Measurements from ENCODE around the gene PRKCA. TPM values are rescaled to one million over a fixed set of nuclear protein-coding genes. Genes with fewer than 3 reads are reported as not detected.

The PRKCA gene
- total and polyA plus RNA-seq, 2 of the 13 experiments (the other 11 are each of a cell fraction or from before 2014, with no cell fraction given), result 18.5 to 21.5 TPM

GRCh38 chr17:66302761-66303626 lies 581 bp downstream of the PRKCA start (continued):
- TF ChIP-seq ATF6 (CRISPR knock-in tag; conservative IDR thresholded peaks at IDR 0.05), result no peak
- no peak for TF ChIP-seq ZNF558 (CRISPR knock-in tag; IDR thresholded peaks at IDR 0.05; ENCODE audit: borderline replicate concordance)
- no peak for TF ChIP-seq ZNF253 (CRISPR knock-in tag; IDR thresholded peaks at IDR 0.05; ENCODE audit: borderline replicate concordance)
- peak; percentile 20; the same call in 1 of the 2 replicates for TF ChIP-seq ZNF503 (CRISPR knock-in tag; IDR thresholded peaks at IDR 0.05)
- TF ChIP-seq RAD51 (IDR thresholded peaks at IDR 0.05; ENCODE audit: borderline replicate concordance), result no peak
- no peak for TF ChIP-seq JARID2 (CRISPR knock-in tag; IDR thresholded peaks at IDR 0.05; ENCODE audit: insufficient replicate concordance)
- TF ChIP-seq, protein P1, sequence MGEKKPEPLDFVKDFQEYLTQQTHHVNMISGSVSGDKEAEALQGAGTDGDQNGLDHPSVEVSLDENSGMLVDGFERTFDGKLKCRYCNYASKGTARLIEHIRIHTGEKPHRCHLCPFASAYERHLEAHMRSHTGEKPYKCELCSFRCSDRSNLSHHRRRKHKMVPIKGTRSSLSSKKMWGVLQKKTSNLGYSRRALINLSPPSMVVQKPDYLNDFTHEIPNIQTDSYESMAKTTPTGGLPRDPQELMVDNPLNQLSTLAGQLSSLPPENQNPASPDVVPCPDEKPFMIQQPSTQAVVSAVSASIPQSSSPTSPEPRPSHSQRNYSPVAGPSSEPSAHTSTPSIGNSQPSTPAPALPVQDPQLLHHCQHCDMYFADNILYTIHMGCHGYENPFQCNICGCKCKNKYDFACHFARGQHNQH (CRISPR knock-in tag; IDR thresholded peaks at IDR 0.05), result peak; percentile 57; the same call in 1 of the 2 replicates
- TF ChIP-seq SOX6 (IDR thresholded peaks at IDR 0.05), result no peak
- peak; percentile 49 for TF ChIP-seq SOX6 (CRISPR knock-in tag; IDR thresholded peaks at IDR 0.05)
- no peak for TF ChIP-seq ZNF362 (CRISPR knock-in tag; IDR thresholded peaks at IDR 0.05; ENCODE audit: borderline replicate concordance)
- TF ChIP-seq E2F2 (CRISPR knock-in tag; IDR thresholded peaks at IDR 0.05; ENCODE audit: borderline replicate concordance), result no peak
- no peak for TF ChIP-seq ZFP36L1 (CRISPR knock-in tag; IDR thresholded peaks at IDR 0.05)
- peak; percentile 84 for TF ChIP-seq ZNF776 (CRISPR knock-in tag; IDR thresholded peaks at IDR 0.05)
- TF ChIP-seq ZNF333 (CRISPR knock-in tag; IDR thresholded peaks at IDR 0.05; ENCODE audit: borderline replicate concordance), result peak; percentile 16; the same call in 1 of the 2 replicates
- TF ChIP-seq RBM22 (optimal IDR thresholded peaks at IDR 0.05; ENCODE audit: low read length), result no peak
- TF ChIP-seq, protein P2, sequence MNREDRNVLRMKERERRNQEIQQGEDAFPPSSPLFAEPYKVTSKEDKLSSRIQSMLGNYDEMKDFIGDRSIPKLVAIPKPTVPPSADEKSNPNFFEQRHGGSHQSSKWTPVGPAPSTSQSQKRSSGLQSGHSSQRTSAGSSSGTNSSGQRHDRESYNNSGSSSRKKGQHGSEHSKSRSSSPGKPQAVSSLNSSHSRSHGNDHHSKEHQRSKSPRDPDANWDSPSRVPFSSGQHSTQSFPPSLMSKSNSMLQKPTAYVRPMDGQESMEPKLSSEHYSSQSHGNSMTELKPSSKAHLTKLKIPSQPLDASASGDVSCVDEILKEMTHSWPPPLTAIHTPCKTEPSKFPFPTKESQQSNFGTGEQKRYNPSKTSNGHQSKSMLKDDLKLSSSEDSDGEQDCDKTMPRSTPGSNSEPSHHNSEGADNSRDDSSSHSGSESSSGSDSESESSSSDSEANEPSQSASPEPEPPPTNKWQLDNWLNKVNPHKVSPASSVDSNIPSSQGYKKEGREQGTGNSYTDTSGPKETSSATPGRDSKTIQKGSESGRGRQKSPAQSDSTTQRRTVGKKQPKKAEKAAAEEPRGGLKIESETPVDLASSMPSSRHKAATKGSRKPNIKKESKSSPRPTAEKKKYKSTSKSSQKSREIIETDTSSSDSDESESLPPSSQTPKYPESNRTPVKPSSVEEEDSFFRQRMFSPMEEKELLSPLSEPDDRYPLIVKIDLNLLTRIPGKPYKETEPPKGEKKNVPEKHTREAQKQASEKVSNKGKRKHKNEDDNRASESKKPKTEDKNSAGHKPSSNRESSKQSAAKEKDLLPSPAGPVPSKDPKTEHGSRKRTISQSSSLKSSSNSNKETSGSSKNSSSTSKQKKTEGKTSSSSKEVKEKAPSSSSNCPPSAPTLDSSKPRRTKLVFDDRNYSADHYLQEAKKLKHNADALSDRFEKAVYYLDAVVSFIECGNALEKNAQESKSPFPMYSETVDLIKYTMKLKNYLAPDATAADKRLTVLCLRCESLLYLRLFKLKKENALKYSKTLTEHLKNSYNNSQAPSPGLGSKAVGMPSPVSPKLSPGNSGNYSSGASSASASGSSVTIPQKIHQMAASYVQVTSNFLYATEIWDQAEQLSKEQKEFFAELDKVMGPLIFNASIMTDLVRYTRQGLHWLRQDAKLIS (CRISPR knock-in tag; IDR thresholded peaks at IDR 0.05), result no peak

All from HepG2 (cell line).